UCSD-AML1 (cell line): ENCODE results near the gene CD300LB.

Source experiments
- DNase-seq: peaks from one replicate; lab custom pipeline; 2025; ENCODE audit not compliant: unreplicated experiment; lab: John Stamatoyannopoulos, UW

CD300LB gene

GRCh38 chr17:74550602-74551001, 19.3 kb upstream of the CD300LB start:
- no peak for DNase-seq

- DNase-seq: no peak
Observed at GRCh38 chr17:74549343-74549742, 18.1 kb upstream of the CD300LB start.

- peak; percentile 44 for DNase-seq
Observed at GRCh38 chr17:74547736-74548135, 16.5 kb upstream of the CD300LB start.

- DNase-seq: no peak
Observed at GRCh38 chr17:74547264-74547663, 16.0 kb upstream of the CD300LB start.

GRCh38 chr17:74546586-74546985, 15.3 kb upstream of the CD300LB start:
- no peak for DNase-seq

GRCh38 chr17:74545843-74546230, 14.6 kb upstream of the CD300LB start, which contains the start of gene CD300C:
CD300C (minus strand) TSS chr17:74546115; CDS start chr17:74545782, 333 bp downstream.
- DNase-seq: peak; percentile 73

GRCh38 chr17:74544991-74545842, 13.9 kb upstream of the CD300LB start:
- DNase-seq: no peak

- no peak for DNase-seq
Observed at GRCh38 chr17:74543891-74544760, 12.9 kb upstream of the CD300LB start.

GRCh38 chr17:74543406-74543805, 12.1 kb upstream of the CD300LB start:
- DNase-seq: no peak

- no peak for DNase-seq
Observed at GRCh38 chr17:74542727-74543383, 11.6 kb upstream of the CD300LB start.

GRCh38 chr17:74542166-74542565, 10.9 kb upstream of the CD300LB start:
- no peak for DNase-seq

GRCh38 chr17:74541176-74542111, 10.2 kb upstream of the CD300LB start:
- no peak for DNase-seq

GRCh38 chr17:74539281-74539820, 8.1 kb upstream of the CD300LB start:
- no peak for DNase-seq

GRCh38 chr17:74536890-74537289, 5.6 kb upstream of the CD300LB start:
- no peak for DNase-seq

GRCh38 chr17:74532115-74532514, 840 bp upstream of the CD300LB start:
- DNase-seq: peak; percentile 87

- DNase-seq: no peak
Observed at GRCh38 chr17:74530831-74531150, 484 bp downstream of the CD300LB start.

GRCh38 chr17:74529243-74529642, 2.0 kb downstream of the CD300LB start:
- no peak for DNase-seq

- DNase-seq: no peak
Observed at GRCh38 chr17:74528491-74529199, 2.6 kb downstream of the CD300LB start.

- no peak for DNase-seq
Observed at GRCh38 chr17:74527756-74528155, 3.5 kb downstream of the CD300LB start.

- DNase-seq: no peak
Observed at GRCh38 chr17:74527081-74527480, 4.2 kb downstream of the CD300LB start.
